ENCODE data around the gene SNX9.
"Not testable (repeated sequence)": the region's sequence is repeated elsewhere in the genome, so short reads cannot be mapped to it uniquely, and the experiment has no call there.

The SNX9 gene

GRCh38 chr6:157900751-157901150 lies 77.7 kb downstream of the SNX9 start:
- H3K4me3 ChIP-seq (ENCODE audit: low read length in 2 of 2); DNase-seq (ENCODE audit: low spot score); H3K14ac ChIP-seq (ENCODE audit: low read length); H2AK5ac ChIP-seq (ENCODE audit: low read depth, low read length); H2BK5ac ChIP-seq (ENCODE audit: low read length); H3K18ac ChIP-seq (ENCODE audit: low read length); H3K27me3 ChIP-seq (ENCODE audit: control insufficient read depth in 3 of 3, insufficient read depth in 3 of 3, low read depth in 1 of 3, low read length in 3 of 3); H2BK120ac ChIP-seq (ENCODE audit: low read depth, low read length); H4K91ac ChIP-seq (ENCODE audit: low read depth, low read length, poor library complexity); H3K4me1 ChIP-seq (ENCODE audit: control insufficient read depth in 2 of 2, insufficient read depth in 1 of 2, low read depth in 1 of 2, low read length in 2 of 2); H3K4ac ChIP-seq (ENCODE audit: low read length); H3K9me3 ChIP-seq (replicated peaks in 1 of 2; ENCODE audit: control insufficient read depth in 2 of 2, insufficient read depth in 1 of 2, low read depth in 1 of 2, low read length in 2 of 2); H3K9ac ChIP-seq (ENCODE audit: low read depth, low read length, poor library complexity); H3K23ac ChIP-seq (ENCODE audit: low read depth, low read length, poor library complexity); H3K27ac ChIP-seq (replicated peaks; ENCODE audit: low read length); H2BK15ac ChIP-seq (ENCODE audit: low read length); H3K79me1 ChIP-seq (ENCODE audit: low read depth, low read length); H2AFZ ChIP-seq (ENCODE audit: low read length); H3K4me2 ChIP-seq (ENCODE audit: insufficient read depth, low read length, poor library complexity, severe bottlenecking); H2BK12ac ChIP-seq (ENCODE audit: low read length); H4K8ac ChIP-seq (ENCODE audit: low read depth, low read length): not testable (repeated sequence)
- WGBS, 2 donors (ENCODE audit: extremely low coverage in 2 of 2, insufficient read length in 2 of 2, insufficient replicate concordance in 1 of 2), result no CpG with 5 or more reads among the region's 4 CpGs
- peaks cover 9 to 56% of the 10 kb centered on the region in 2 donors for H3K36me3 ChIP-seq (replicated peaks in 1 of 2; ENCODE audit: control insufficient read depth in 2 of 2, insufficient read depth in 2 of 2, low read length in 2 of 2)

GRCh38 chr6:157904999-157905398 lies 82.0 kb downstream of the SNX9 start:
- no peak overlapping the region for H3K23ac ChIP-seq (ENCODE audit: low read depth, low read length, poor library complexity)
- H2BK5ac ChIP-seq (ENCODE audit: low read length), result no peak overlapping the region
- no peak overlapping the region for H4K91ac ChIP-seq (ENCODE audit: low read depth, low read length, poor library complexity)
- no peak for DNase-seq (ENCODE audit: low spot score)
- no peak overlapping the region for H3K18ac ChIP-seq (ENCODE audit: low read length)
- H3K14ac ChIP-seq (ENCODE audit: low read length), result no peak overlapping the region
- H3K4me1 ChIP-seq (ENCODE audit: control insufficient read depth in 2 of 2, insufficient read depth in 1 of 2, low read depth in 1 of 2, low read length in 2 of 2), result peaks cover 0 to 2% of the 10 kb centered on the region in 2 donors
- no peak overlapping the region for H3K4me3 ChIP-seq (ENCODE audit: low read length in 2 of 2)
- no CpG with 5 or more reads among the region's 4 CpGs for WGBS, 2 donors (ENCODE audit: extremely low coverage in 2 of 2, insufficient read length in 2 of 2, insufficient replicate concordance in 1 of 2)
- peaks cover 10 to 61% of the 10 kb centered on the region in 2 donors for H3K36me3 ChIP-seq (replicated peaks in 1 of 2; ENCODE audit: control insufficient read depth in 2 of 2, insufficient read depth in 2 of 2, low read length in 2 of 2)
- no peak overlapping the region for H3K9ac ChIP-seq (ENCODE audit: low read depth, low read length, poor library complexity)
- no peak overlapping the region for H2AK5ac ChIP-seq (ENCODE audit: low read depth, low read length)
- no peak overlapping the region for H2BK12ac ChIP-seq (ENCODE audit: low read length)
- H3K27ac ChIP-seq (replicated peaks; ENCODE audit: low read length), result no peak overlapping the region
- no peaks in the 10 kb centered on the region for H3K27me3 ChIP-seq (ENCODE audit: control insufficient read depth in 3 of 3, insufficient read depth in 3 of 3, low read depth in 1 of 3, low read length in 3 of 3)
- H2BK120ac ChIP-seq (ENCODE audit: low read depth, low read length), result no peak overlapping the region
- no peak overlapping the region for H3K4ac ChIP-seq (ENCODE audit: low read length)
- H2AFZ ChIP-seq (ENCODE audit: low read length), result no peak overlapping the region
- H3K4me2 ChIP-seq (ENCODE audit: insufficient read depth, low read length, poor library complexity, severe bottlenecking), result no peak overlapping the region
- no peak overlapping the region for H4K8ac ChIP-seq (ENCODE audit: low read depth, low read length)
- no peak overlapping the region for H2BK15ac ChIP-seq (ENCODE audit: low read length)
- no peaks in the 10 kb centered on the region for H3K79me1 ChIP-seq (ENCODE audit: low read depth, low read length)
- peaks cover 3 to 4% of the 10 kb centered on the region in 2 donors for H3K9me3 ChIP-seq (replicated peaks in 1 of 2; ENCODE audit: control insufficient read depth in 2 of 2, insufficient read depth in 1 of 2, low read depth in 1 of 2, low read length in 2 of 2)

- no peak overlapping the region for H4K8ac ChIP-seq (ENCODE audit: low read depth, low read length)
- H3K14ac ChIP-seq (ENCODE audit: low read length), result no peak overlapping the region
- H3K4me3 ChIP-seq (ENCODE audit: low read length in 2 of 2), result no peak overlapping the region
- H3K4me1 ChIP-seq (ENCODE audit: control insufficient read depth in 2 of 2, insufficient read depth in 1 of 2, low read depth in 1 of 2, low read length in 2 of 2), result peaks cover 0 to 2% of the 10 kb centered on the region in 2 donors
- H3K18ac ChIP-seq (ENCODE audit: low read length), result no peak overlapping the region
- no CpG with 5 or more reads among the region's 11 CpGs for WGBS, 2 donors (ENCODE audit: extremely low coverage in 2 of 2, insufficient read length in 2 of 2, insufficient replicate concordance in 1 of 2)
- no peak overlapping the region for H4K91ac ChIP-seq (ENCODE audit: low read depth, low read length, poor library complexity)
- no peak overlapping the region for H3K4ac ChIP-seq (ENCODE audit: low read length)
- no peak overlapping the region for H3K27ac ChIP-seq (replicated peaks; ENCODE audit: low read length)
- no peak overlapping the region for H2BK120ac ChIP-seq (ENCODE audit: low read depth, low read length)
- no peak overlapping the region for H2AFZ ChIP-seq (ENCODE audit: low read length)
- no peak overlapping the region for H2BK5ac ChIP-seq (ENCODE audit: low read length)
- H3K9me3 ChIP-seq (replicated peaks in 1 of 2; ENCODE audit: control insufficient read depth in 2 of 2, insufficient read depth in 1 of 2, low read depth in 1 of 2, low read length in 2 of 2), result peaks cover 3 to 6% of the 10 kb centered on the region in 2 donors
- no peak overlapping the region for H3K9ac ChIP-seq (ENCODE audit: low read depth, low read length, poor library complexity)
- no peak overlapping the region for H2AK5ac ChIP-seq (ENCODE audit: low read depth, low read length)
- H2BK12ac ChIP-seq (ENCODE audit: low read length), result no peak overlapping the region
- no peak overlapping the region for H3K4me2 ChIP-seq (ENCODE audit: insufficient read depth, low read length, poor library complexity, severe bottlenecking)
- no peaks in the 10 kb centered on the region for H3K79me1 ChIP-seq (ENCODE audit: low read depth, low read length)
- H3K27me3 ChIP-seq (ENCODE audit: control insufficient read depth in 3 of 3, insufficient read depth in 3 of 3, low read depth in 1 of 3, low read length in 3 of 3), result no peaks in the 10 kb centered on the region
- H3K36me3 ChIP-seq (replicated peaks in 1 of 2; ENCODE audit: control insufficient read depth in 2 of 2, insufficient read depth in 2 of 2, low read length in 2 of 2), result peaks cover 13 to 69% of the 10 kb centered on the region in 2 donors
- H3K23ac ChIP-seq (ENCODE audit: low read depth, low read length, poor library complexity), result no peak overlapping the region
- H2BK15ac ChIP-seq (ENCODE audit: low read length), result no peak overlapping the region
- no peak for DNase-seq (ENCODE audit: low spot score)
These were observed 82.7 kb downstream of the SNX9 start for GRCh38 chr6:157905590-157906342.

GRCh38 chr6:157906537-157907061 lies 83.6 kb downstream of the SNX9 start:
- Histone ChIP-seq H2BK120ac (ENCODE audit: low read depth, low read length) (no peak overlapping the region), H2BK12ac (ENCODE audit: low read length) (no peak overlapping the region), H4K8ac (ENCODE audit: low read depth, low read length) (no peak overlapping the region), H3K4me2 (ENCODE audit: insufficient read depth, low read length, poor library complexity, severe bottlenecking) (no peak overlapping the region), H3K9ac (ENCODE audit: low read depth, low read length, poor library complexity) (no peak overlapping the region), H3K18ac (ENCODE audit: low read length) (no peak overlapping the region), H2AK5ac (ENCODE audit: low read depth, low read length) (no peak overlapping the region), H3K36me3 (replicated peaks in 1 of 2; ENCODE audit: control insufficient read depth in 2 of 2, insufficient read depth in 2 of 2, low read length in 2 of 2) (peaks cover 13 to 75% of the 10 kb centered on the region in 2 donors), H2AFZ (ENCODE audit: low read length) (no peak overlapping the region), H3K23ac (ENCODE audit: low read depth, low read length, poor library complexity) (no peak overlapping the region), H3K4ac (ENCODE audit: low read length) (no peak overlapping the region), H2BK15ac (ENCODE audit: low read length) (no peak overlapping the region), H2BK5ac (ENCODE audit: low read length) (no peak overlapping the region), H3K79me1 (ENCODE audit: low read depth, low read length) (no peaks in the 10 kb centered on the region), H3K9me3 (replicated peaks in 1 of 2; ENCODE audit: control insufficient read depth in 2 of 2, insufficient read depth in 1 of 2, low read depth in 1 of 2, low read length in 2 of 2) (peaks cover 3 to 6% of the 10 kb centered on the region in 2 donors), H3K27me3 (ENCODE audit: control insufficient read depth in 3 of 3, insufficient read depth in 3 of 3, low read depth in 1 of 3, low read length in 3 of 3) (no peaks in the 10 kb centered on the region), H3K27ac (replicated peaks; ENCODE audit: low read length) (no peak overlapping the region), H3K14ac (ENCODE audit: low read length) (no peak overlapping the region), H4K91ac (ENCODE audit: low read depth, low read length, poor library complexity) (no peak overlapping the region), H3K4me1 (ENCODE audit: control insufficient read depth in 2 of 2, insufficient read depth in 1 of 2, low read depth in 1 of 2, low read length in 2 of 2) (peaks cover 0 to 2% of the 10 kb centered on the region in 2 donors), H3K4me3 (ENCODE audit: low read length in 2 of 2) (no peak overlapping the region)
- DNase-seq (ENCODE audit: low spot score), result no peak
- no CpG with 5 or more reads among the region's 2 CpGs for WGBS, 2 donors (ENCODE audit: extremely low coverage in 2 of 2, insufficient read length in 2 of 2, insufficient replicate concordance in 1 of 2)

Data from neuronal stem cell (in vitro differentiated cells).